H9 (cell line): Measurements from ENCODE around the gene ANKRD28. TPM values are rescaled to one million over a fixed set of nuclear protein-coding genes. Genes with fewer than 3 reads are reported as not detected.

Experiments
- DNase-seq: peaks from one replicate; pipeline ENCODE4 v3.0.0-alpha.2; 2017
- H2AFZ ChIP-seq: one replicate; pipeline ENCODE4 v1.6.1; 2013; ENCODE audit warnings: mild to moderate bottlenecking, low read length, control low read depth, moderate library complexity
- H2AK5ac ChIP-seq: 2 replicates; pipeline ENCODE4 v1.6.1; 2013; ENCODE audit warnings: low read length, control low read depth, mixed read lengths; ENCODE audit not compliant: insufficient read length
- H2BK120ac ChIP-seq: one replicate; pipeline ENCODE4 v1.6.1; 2013; ENCODE audit warnings: low read depth, mild to moderate bottlenecking, low read length, control low read depth, inconsistent platforms; ENCODE audit not compliant: poor library complexity, severe bottlenecking
- H2BK12ac ChIP-seq: 2 replicates; pipeline ENCODE4 v1.6.1; 2013; ENCODE audit warnings: low read length, control low read depth, mixed read lengths, low read depth; ENCODE audit not compliant: insufficient read length
- H2BK15ac ChIP-seq: 2 replicates; pipeline ENCODE4 v1.6.1; 2013; ENCODE audit warnings: low read depth, low read length, control low read depth
- H2BK20ac ChIP-seq: one replicate; pipeline ENCODE4 v1.6.1; 2013; ENCODE audit warnings: low read depth, mild to moderate bottlenecking, low read length, control low read depth, inconsistent platforms; ENCODE audit not compliant: poor library complexity, severe bottlenecking
- H2BK5ac ChIP-seq: 2 replicates; pipeline ENCODE4 v1.6.1; 2013; ENCODE audit warnings: low read length, control low read depth, mixed read lengths; ENCODE audit not compliant: insufficient read length
- H3K14ac ChIP-seq: 2 replicates; pipeline ENCODE4 v1.6.1; 2013; ENCODE audit warnings: low read length, control low read depth; ENCODE audit not compliant: insufficient read depth
- H3K18ac ChIP-seq: 2 replicates; pipeline ENCODE4 v1.6.1; 2013; ENCODE audit warnings: low read depth, mild to moderate bottlenecking, mixed read lengths, low read length, control low read depth; ENCODE audit not compliant: insufficient read length
- H3K23ac ChIP-seq: 2 replicates; pipeline ENCODE4 v1.6.1; 2013; ENCODE audit warnings: low read length, control low read depth, mixed read lengths, low read depth; ENCODE audit not compliant: insufficient read length
- H3K23me2 ChIP-seq: 2 replicates; pipeline ENCODE4 v1.6.1; 2013; ENCODE audit warnings: low read depth, mild to moderate bottlenecking, mixed read lengths, low read length, control low read depth; ENCODE audit not compliant: insufficient read length, poor library complexity, severe bottlenecking
- H3K27ac ChIP-seq: 2 replicates; pipeline ENCODE4 v1.5.1; 2013; ENCODE audit warnings: low read length, control low read depth, mixed read lengths, low read depth; ENCODE audit not compliant: insufficient read length
- H3K27me3 ChIP-seq: 2 replicates; pipeline ENCODE4 v1.6.1; 2013; ENCODE audit warnings: low read length, control low read depth, inconsistent platforms; ENCODE audit not compliant: insufficient read depth
- H3K4ac ChIP-seq: 2 replicates; pipeline ENCODE4 v1.6.1; 2013; ENCODE audit warnings: low read depth, mild to moderate bottlenecking, control low read depth, inconsistent platforms, low read length, moderate library complexity
- H3K4me1 ChIP-seq: 2 replicates; pipeline ENCODE4 v1.6.1; 2013; ENCODE audit warnings: low read length, control low read depth, inconsistent platforms; ENCODE audit not compliant: insufficient read depth
- H3K4me2 ChIP-seq: 2 replicates; pipeline ENCODE4 v1.6.1; 2013; ENCODE audit warnings: low read length, control low read depth, mixed read lengths; ENCODE audit not compliant: insufficient read length, insufficient read depth
- H3K56ac ChIP-seq: 2 replicates; pipeline ENCODE4 v1.6.1; 2013; ENCODE audit warnings: low read depth, mild to moderate bottlenecking, mixed read lengths, low read length, control low read depth; ENCODE audit not compliant: insufficient read length
- H3K79me1 ChIP-seq: 2 replicates; pipeline ENCODE4 v1.6.1; 2013; ENCODE audit warnings: low read depth, mild to moderate bottlenecking, moderate library complexity, low read length, control low read depth, inconsistent platforms; ENCODE audit not compliant: insufficient read depth, poor library complexity, severe bottlenecking
- H3K79me2 ChIP-seq: 2 replicates; pipeline ENCODE4 v1.6.1; 2013; ENCODE audit warnings: low read length, control low read depth, inconsistent platforms; ENCODE audit not compliant: insufficient read depth
- H3K9ac ChIP-seq: 2 replicates; pipeline ENCODE4 v1.6.1; 2013; ENCODE audit warnings: low read length, control low read depth, mixed read lengths; ENCODE audit not compliant: insufficient read length; ENCODE audit errors: extremely low read depth
- H3K9me3 ChIP-seq: one replicate; pipeline ENCODE4 v1.6.1; 2013; ENCODE audit warnings: low read depth, low read length, inconsistent platforms; ENCODE audit not compliant: control insufficient read depth
- H3T11ph ChIP-seq: one replicate; pipeline ENCODE4 v1.6.1; 2013; ENCODE audit warnings: mild to moderate bottlenecking, low read length, control low read depth, inconsistent platforms
- H4K20me1 ChIP-seq: one replicate; pipeline ENCODE4 v1.6.1; 2013; ENCODE audit not compliant: control insufficient read depth, insufficient read length, insufficient read depth
- H4K5ac ChIP-seq: 2 replicates; pipeline ENCODE4 v1.6.1; 2013; ENCODE audit warnings: low read depth, mild to moderate bottlenecking, mixed read lengths, low read length, control low read depth; ENCODE audit not compliant: insufficient read length
- H4K8ac ChIP-seq: replicated peaks from 2 replicates; pipeline ENCODE4 v1.6.1; 2013; ENCODE audit warnings: low read length, control low read depth, mixed read lengths, low read depth; ENCODE audit not compliant: insufficient read length
- H4K91ac ChIP-seq: 2 replicates; pipeline ENCODE4 v1.6.1; 2013; ENCODE audit warnings: low read depth, mild to moderate bottlenecking, moderate library complexity, mixed read lengths, low read length, control low read depth; ENCODE audit not compliant: insufficient read length
- H3K27ac Mint-ChIP-seq, 3 experiments: 2 replicates in 2 of 3; 3 replicates in 1 of 3; pipeline ENCODE4 v1.8.0; 2020 to 2021; ENCODE audit warnings: mixed read lengths in 3 of 3, mild to moderate bottlenecking in 1 of 3, moderate library complexity in 1 of 3
- H3K27me3 Mint-ChIP-seq: 2 replicates; pipeline ENCODE4 v1.8.0; 2021; ENCODE audit warnings: low read depth, mild to moderate bottlenecking, moderate library complexity, mixed read lengths
- H3K36me3 Mint-ChIP-seq, 3 experiments: 2 replicates in 2 of 3; 3 replicates in 1 of 3; pipeline ENCODE4 v1.8.0; 2020 to 2021; ENCODE audit warnings: low read depth in 3 of 3, mixed read lengths in 3 of 3; ENCODE audit not compliant: insufficient read depth in 1 of 3
- H3K4me1 Mint-ChIP-seq, 2 experiments: 2 replicates each; pipeline ENCODE4 v1.8.0; 2020; ENCODE audit warnings: mixed read lengths in 2 of 2
- H3K4me3 Mint-ChIP-seq, 2 experiments: 2 replicates in 1 of 2; 3 replicates in 1 of 2; pipeline ENCODE4 v1.8.0; 2020 to 2021; ENCODE audit warnings: mild to moderate bottlenecking in 2 of 2, mixed read lengths in 2 of 2, moderate library complexity in 1 of 2
- H3K9me3 Mint-ChIP-seq, 2 experiments: 2 replicates in 1 of 2; 3 replicates in 1 of 2; pipeline ENCODE4 v1.8.0; 2020; ENCODE audit warnings: mild to moderate bottlenecking in 2 of 2, mixed read lengths in 2 of 2, moderate library complexity in 1 of 2
- WGBS: extraction: QIAGEN DNeasy Blood & Tissue Kit; methylation state at CpG from one replicate; pipeline ENCODE4 v1.1.7; 2013; ENCODE audit warnings: missing lambda C conversion rate, low lambda C conversion rate, mixed read lengths; ENCODE audit not compliant: insufficient read length; ENCODE audit errors: extremely low coverage; 5-methylcytosine and 5-hydroxymethylcytosine counted together
- total RNA-seq: library from RNA; stranded (reverse); gene quantifications from 2 replicates; pipeline ENCODE4 v1.2.1, GENCODE V29; 2021
- TF ChIP-seq, protein P1 (sequence below): fragments of 200-600 bp; sonication (generic); conservative IDR thresholded peaks from 3 replicates; pipeline ENCODE4 v1.8.0; 2021; ENCODE audit warnings: antibody characterized with exemption, mild to moderate bottlenecking

The ANKRD28 gene
- total RNA-seq, 1 experiment from 2014 or later = 59.0 TPM

DNA sequence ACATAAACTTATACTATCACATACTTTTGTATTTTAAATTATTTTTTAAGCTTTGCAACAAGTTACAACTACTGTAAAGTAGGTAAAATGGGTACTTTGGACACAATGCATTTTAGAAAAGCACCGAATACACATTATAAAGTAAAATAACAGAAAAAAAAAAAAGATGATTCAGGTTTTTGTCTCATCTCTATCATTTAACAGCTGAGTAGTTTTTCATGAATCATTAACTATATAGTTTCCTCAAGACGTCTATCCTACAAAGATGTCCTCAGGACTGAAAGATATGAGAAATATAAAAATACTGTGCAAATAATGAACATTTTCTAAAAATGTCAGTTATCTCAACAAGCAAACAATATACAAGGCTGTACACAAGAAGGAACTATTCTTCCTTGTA, 46.9 kb downstream of the ANKRD28 start:
- peaks cover 6% of the 10 kb centered on the region; the same call in 1 of the 2 replicates for H3K4me1 ChIP-seq
- no peaks in the 10 kb centered on the region for H3K23me2 ChIP-seq
- no peak overlapping the region for H3K14ac ChIP-seq
- no peak overlapping the region for H2AFZ ChIP-seq
- no peaks in the 10 kb centered on the region for H3K27me3 Mint-ChIP-seq
- H3K23ac ChIP-seq = no peak overlapping the region
- no peak overlapping the region for H3K27ac Mint-ChIP-seq
- no peaks in the 10 kb centered on the region for H3K79me2 ChIP-seq
- no peak overlapping the region for H3K4me3 Mint-ChIP-seq
- H3K79me1 ChIP-seq = no peaks in the 10 kb centered on the region
- H4K8ac ChIP-seq = no peak overlapping the region
- no peak overlapping the region for H3K4ac ChIP-seq
- TF ChIP-seq, protein P1, sequence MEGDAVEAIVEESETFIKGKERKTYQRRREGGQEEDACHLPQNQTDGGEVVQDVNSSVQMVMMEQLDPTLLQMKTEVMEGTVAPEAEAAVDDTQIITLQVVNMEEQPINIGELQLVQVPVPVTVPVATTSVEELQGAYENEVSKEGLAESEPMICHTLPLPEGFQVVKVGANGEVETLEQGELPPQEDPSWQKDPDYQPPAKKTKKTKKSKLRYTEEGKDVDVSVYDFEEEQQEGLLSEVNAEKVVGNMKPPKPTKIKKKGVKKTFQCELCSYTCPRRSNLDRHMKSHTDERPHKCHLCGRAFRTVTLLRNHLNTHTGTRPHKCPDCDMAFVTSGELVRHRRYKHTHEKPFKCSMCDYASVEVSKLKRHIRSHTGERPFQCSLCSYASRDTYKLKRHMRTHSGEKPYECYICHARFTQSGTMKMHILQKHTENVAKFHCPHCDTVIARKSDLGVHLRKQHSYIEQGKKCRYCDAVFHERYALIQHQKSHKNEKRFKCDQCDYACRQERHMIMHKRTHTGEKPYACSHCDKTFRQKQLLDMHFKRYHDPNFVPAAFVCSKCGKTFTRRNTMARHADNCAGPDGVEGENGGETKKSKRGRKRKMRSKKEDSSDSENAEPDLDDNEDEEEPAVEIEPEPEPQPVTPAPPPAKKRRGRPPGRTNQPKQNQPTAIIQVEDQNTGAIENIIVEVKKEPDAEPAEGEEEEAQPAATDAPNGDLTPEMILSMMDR = no peak
- no peak overlapping the region for H4K5ac ChIP-seq
- no peak overlapping the region for H2BK20ac ChIP-seq
- H2BK5ac ChIP-seq = no peak overlapping the region
- no peak overlapping the region for H3T11ph ChIP-seq
- no peak overlapping the region for H3K56ac ChIP-seq
- H3K36me3 Mint-ChIP-seq = peaks cover 33 to 41% (median 35%) of the 10 kb centered on the region in 3 experiments
- H2BK15ac ChIP-seq = no peak overlapping the region
- no peak overlapping the region for H2BK120ac ChIP-seq
- H3K4me2 ChIP-seq = no peak overlapping the region
- no peaks in the 10 kb centered on the region for H3K27me3 ChIP-seq
- WGBS = no CpG with 5 or more reads among the region's 2 CpGs
- no peak overlapping the region for H2AK5ac ChIP-seq
- H3K9me3 ChIP-seq = no peaks in the 10 kb centered on the region
- H3K27ac ChIP-seq = no peak overlapping the region
- no peak for DNase-seq
- no peak overlapping the region for H4K91ac ChIP-seq
- no peak overlapping the region for H2BK12ac ChIP-seq
- no peaks in the 10 kb centered on the region for H4K20me1 ChIP-seq
- H3K18ac ChIP-seq = no peak overlapping the region
- H3K9ac ChIP-seq = no peak overlapping the region
- H3K4me1 Mint-ChIP-seq = peaks cover 15 to 25% of the 10 kb centered on the region in 2 experiments
- peaks cover 6 to 20% of the 10 kb centered on the region in 2 experiments; a peak in 4 of 5 replicates for H3K9me3 Mint-ChIP-seq
